ENCODE data around the gene C11orf42.

Gene C11orf42

DNA sequence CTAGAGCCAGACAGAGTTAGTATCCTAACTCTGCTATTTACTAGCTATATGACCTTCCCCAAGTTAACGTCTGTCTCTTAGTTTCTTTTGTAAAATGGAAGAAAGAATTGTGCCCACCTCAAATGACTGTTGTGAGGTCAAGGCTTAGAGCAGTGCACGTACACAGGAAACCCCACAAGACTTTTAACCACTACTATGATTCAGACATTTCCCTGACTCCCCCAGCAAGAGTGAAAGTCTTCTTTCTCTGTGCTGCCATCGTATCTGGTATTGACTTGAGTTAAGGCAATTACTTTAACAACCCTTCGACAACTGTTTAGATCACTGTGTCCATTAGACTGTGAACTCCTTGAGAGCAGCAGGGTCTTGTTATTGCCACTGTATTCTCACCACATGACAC lies 9.0 kb upstream of the C11orf42 start:
- TF ChIP-seq, protein P1, sequence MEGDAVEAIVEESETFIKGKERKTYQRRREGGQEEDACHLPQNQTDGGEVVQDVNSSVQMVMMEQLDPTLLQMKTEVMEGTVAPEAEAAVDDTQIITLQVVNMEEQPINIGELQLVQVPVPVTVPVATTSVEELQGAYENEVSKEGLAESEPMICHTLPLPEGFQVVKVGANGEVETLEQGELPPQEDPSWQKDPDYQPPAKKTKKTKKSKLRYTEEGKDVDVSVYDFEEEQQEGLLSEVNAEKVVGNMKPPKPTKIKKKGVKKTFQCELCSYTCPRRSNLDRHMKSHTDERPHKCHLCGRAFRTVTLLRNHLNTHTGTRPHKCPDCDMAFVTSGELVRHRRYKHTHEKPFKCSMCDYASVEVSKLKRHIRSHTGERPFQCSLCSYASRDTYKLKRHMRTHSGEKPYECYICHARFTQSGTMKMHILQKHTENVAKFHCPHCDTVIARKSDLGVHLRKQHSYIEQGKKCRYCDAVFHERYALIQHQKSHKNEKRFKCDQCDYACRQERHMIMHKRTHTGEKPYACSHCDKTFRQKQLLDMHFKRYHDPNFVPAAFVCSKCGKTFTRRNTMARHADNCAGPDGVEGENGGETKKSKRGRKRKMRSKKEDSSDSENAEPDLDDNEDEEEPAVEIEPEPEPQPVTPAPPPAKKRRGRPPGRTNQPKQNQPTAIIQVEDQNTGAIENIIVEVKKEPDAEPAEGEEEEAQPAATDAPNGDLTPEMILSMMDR (IDR thresholded peaks at IDR 0.05; ENCODE audit: low read length, missing control alignments): no peak
- DNase-seq (ENCODE audit: low read depth): no peak
- no peak overlapping the region for H3K4me3 ChIP-seq (replicated peaks; ENCODE audit: low read depth, low read length)

DNA sequence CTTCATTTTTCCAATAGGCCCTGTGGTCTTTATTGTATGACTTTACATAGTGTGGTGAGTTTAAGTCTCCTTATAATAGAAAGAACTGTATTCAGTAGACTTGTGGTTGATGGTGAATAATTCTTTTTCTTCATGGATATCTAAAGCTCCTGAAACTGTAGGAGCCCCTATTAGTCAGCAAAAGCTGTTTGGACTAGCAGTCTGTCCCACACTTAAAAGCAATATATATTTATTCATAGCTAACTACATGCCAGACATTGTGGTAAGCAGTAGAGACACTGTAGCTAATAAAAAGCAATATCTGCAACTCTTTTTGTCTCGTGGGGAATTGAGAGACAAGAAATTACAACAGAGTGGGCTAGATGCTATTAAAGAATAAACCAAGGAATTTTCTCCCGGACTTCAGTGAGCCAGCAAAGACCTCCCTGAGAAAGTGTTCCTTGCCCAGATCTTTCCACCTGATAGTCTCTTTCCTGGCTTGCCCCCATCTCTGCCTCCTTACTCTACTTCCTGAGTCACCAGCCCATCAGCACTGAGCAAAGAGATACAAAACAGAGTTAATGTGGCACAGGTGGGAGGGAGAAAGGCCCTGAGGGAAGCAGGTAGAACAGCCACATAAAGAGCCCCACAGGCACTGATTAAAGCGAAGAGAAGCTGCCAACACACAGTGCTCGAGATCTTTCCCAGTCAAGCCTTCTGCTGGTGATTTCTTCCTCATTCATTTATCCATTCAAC lies 7.7 kb upstream of the C11orf42 start:
- TF ChIP-seq, protein P1 (IDR thresholded peaks at IDR 0.05; ENCODE audit: low read length, missing control alignments): no peak
- DNase-seq (ENCODE audit: low read depth): no peak
- H3K4me3 ChIP-seq (replicated peaks; ENCODE audit: low read depth, low read length): no peak overlapping the region

DNA sequence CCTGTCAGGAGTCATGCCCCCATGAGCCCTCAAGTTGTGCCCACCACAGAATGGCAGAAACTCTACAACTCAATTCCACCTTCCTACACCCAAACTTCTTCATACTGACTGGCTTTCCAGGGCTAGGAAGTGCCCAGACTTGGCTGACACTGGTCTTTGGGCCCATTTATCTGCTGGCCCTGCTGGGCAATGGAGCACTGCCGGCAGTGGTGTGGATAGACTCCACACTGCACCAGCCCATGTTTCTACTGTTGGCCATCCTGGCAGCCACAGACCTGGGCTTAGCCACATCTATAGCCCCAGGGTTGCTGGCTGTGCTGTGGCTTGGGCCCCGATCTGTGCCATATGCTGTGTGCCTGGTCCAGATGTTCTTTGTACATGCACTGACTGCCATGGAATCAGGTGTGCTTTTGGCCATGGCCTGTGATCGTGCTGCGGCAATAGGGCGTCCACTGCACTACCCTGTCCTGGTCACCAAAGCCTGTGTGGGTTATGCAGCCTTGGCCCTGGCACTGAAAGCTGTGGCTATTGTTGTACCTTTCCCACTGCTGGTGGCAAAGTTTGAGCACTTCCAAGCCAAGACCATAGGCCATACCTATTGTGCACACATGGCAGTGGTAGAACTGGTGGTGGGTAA lies 6.1 kb upstream of the C11orf42 start, which contains the start of gene OR52W1:
TSS of gene OR52W1 (plus strand) at position 51 of the 637 bp plus-strand sequence. CDS start at position 51, 0 bp downstream.
- TF ChIP-seq, protein P1 (IDR thresholded peaks at IDR 0.05; ENCODE audit: low read length, missing control alignments): no peak
- DNase-seq (ENCODE audit: low read depth): no peak
- no peak within 1 kb of the TSS for H3K4me3 ChIP-seq (replicated peaks; ENCODE audit: low read depth, low read length)

DNA sequence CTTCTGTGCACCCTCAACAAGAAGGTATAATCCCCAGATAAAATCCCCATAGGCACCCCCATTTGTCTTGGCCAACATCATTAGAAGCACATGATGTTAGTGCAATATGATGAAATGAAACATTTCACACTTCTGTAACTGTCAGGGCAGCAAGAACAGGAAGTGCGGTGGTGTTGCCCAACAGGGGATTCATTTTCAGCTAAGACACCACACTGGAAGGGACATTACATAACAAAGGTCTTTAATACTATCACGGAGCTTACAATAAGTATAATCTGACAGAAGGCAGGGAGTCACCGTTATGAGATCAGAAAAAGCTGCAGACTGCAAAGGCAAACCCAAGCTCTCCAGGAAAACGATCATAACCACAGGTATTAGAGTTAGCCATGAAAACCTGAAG lies 4.4 kb upstream of the C11orf42 start:
- H3K4me3 ChIP-seq (replicated peaks; ENCODE audit: low read depth, low read length): no peak overlapping the region
- peak; percentile 25 for DNase-seq (ENCODE audit: low read depth)

DNA sequence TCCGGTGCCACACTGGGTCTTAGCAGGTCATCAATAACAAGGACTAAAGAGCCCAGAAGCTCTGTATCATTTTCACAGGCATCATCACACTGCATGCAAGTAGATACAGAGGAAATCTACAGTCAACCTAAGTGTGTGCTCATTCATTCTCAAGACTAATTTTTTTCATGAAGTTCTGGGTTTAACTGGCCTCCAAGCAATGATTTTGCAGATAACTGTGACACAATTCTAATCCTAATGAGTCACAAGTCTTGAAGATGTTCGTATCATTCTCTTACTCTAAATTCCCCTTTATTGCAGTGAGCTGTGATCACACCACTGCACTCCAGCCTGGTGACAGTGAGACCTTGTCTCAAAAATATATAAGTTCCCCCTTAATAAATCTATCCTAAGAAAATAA lies 3.9 kb upstream of the C11orf42 start:
- TF ChIP-seq, protein P1 (IDR thresholded peaks at IDR 0.05; ENCODE audit: low read length, missing control alignments): no peak
- no peak for DNase-seq (ENCODE audit: low read depth)

More for the DNA sequence above, 4.4 kb upstream of the C11orf42 start:
- TF ChIP-seq, protein P1 (IDR thresholded peaks at IDR 0.05; ENCODE audit: low read length, missing control alignments): no peak

DNA sequence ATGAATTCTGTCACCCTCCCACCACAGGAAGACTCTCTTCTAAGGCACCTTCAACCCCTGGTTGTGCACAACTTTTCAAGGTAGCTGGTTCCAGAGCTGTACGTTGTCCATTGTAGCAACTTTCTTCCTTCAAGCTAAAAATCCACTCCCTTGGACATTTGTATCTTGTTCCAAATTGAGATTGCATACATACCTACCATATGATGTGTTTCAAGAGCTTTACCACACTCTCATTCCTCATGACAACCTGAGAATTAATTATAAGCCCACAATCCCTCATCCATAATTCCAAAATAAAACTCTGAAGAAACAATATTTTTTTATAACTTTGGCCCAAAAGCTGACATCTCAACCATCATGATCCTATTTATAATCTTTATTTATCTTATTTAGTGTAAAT lies 3.3 kb upstream of the C11orf42 start:
- H3K4me3 ChIP-seq (replicated peaks; ENCODE audit: low read depth, low read length): no peak overlapping the region
- TF ChIP-seq, protein P1 (IDR thresholded peaks at IDR 0.05; ENCODE audit: low read length, missing control alignments): no peak
- DNase-seq (ENCODE audit: low read depth): no peak

More for the DNA sequence above, 3.9 kb upstream of the C11orf42 start:
- H3K4me3 ChIP-seq (replicated peaks; ENCODE audit: low read depth, low read length): no peak overlapping the region
